Measurements from ENCODE around the gene GUCA1A. TPM values are rescaled to one million over a fixed set of nuclear protein-coding genes. Genes with fewer than 3 reads are reported as not detected.

The GUCA1A gene
- total RNA-seq = 0.11 and 0.16 TPM in 2 replicates

DNA sequence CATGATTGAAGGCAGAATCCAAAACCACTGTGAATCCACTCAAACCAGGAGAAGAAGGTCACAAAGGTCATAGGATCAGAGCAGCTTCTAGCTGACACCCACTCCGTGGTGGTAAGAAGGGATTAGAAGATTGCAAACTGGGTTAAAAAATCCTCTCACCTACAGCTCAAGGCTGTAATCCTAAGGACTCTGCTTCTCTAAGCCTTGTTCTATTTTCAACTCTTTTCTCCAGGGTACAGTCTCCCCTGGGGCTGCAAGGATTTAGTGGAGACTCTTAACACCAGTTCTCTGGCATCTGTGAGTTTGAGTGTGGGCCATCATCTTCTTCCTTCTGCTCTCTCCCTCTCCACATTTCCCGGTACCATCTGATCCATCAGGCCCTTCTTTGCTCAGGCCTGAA lies at the start of gene GUCA1A:
Gene GUCA1A (plus strand): TSS at position 264 of the 400 bp plus-strand sequence. CDS start 250 bp downstream, outside the sequence.

GRCh38 chr6:42142118-42142835 lies 30.9 kb upstream of the GUCA1A start, which contains the start of gene C6orf132:
Gene C6orf132, minus strand, starts transcription at chr6:42142620. Its CDS starts 176 bp downstream, at chr6:42142444.

DNA sequence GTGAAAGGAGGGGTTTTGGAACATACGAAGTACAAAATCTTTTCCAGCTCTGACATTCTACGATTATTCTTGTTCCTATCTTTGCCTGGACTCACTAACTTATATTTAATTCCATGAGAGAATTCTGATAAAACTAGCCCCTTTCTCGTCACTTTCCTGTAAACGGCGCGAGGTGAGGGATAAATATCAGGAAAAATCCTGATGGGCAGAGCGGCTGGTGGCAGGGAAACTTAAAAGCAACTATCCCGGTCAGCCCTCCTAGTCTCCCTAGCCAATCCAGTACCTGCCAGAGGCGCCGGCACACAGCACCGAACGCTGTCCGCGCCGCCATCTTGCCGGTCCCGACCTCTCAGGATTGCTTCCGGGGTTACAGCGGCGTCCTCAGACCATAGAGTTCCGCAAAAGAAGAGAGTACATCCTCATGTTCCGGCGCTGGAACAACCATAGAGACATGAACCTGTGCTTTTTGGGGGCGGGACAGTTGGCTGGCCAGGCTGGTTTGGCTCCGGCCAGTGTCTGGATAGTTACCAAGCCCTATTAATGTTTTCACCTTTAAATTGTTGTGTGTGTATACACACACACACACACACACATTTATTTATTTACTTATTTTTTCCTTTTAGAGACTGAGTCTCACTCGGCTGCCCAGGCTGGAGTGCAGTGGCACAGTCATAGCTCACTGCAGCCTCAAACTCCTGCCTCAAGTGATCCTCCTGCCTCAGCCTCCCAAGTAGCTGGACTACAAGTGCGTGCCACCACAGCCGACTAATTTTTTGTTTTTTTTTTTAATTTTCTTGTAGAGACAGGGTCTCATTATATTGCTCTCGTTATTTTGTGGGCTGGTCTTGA lies 44.6 kb downstream of the GUCA1A start, which contains the start of gene MRPS10:
Gene MRPS10 (minus strand): TSS at position 343 of the 849 bp plus-strand sequence. CDS start 12 bp downstream, at position 331.

Other genes starting within 250 kb of the GUCA1A start
- gene CCND3, start 231.6 kb upstream of the GUCA1A start, total RNA-seq = 56.8 and 66.6 TPM in 2 replicates
- gene TAF8, start 122.8 kb upstream of the GUCA1A start, total RNA-seq = 15.1 and 19.1 TPM in 2 replicates
- gene C6orf132, start 30.7 kb upstream of the GUCA1A start, total RNA-seq = 16.9 and 17.4 TPM in 2 replicates
- gene GUCA1B, start 21.6 kb downstream of the GUCA1A start, total RNA-seq = 0.23 TPM in 1 of 2 replicates, not detected in the other
- 79.2 and 82.5 TPM in 2 replicates for gene MRPS10, start 44.5 kb downstream of the GUCA1A start, total RNA-seq

All from hair follicular keratinocyte (primary cell).